ENCODE results near the gene ATP5PO.
"Not testable (repeated sequence)": the region's sequence is repeated elsewhere in the genome, so short reads cannot be mapped to it uniquely, and the experiment has no call there.

Gene ATP5PO

GRCh38 chr21:33897739-33898138 is 17.9 kb downstream of the ATP5PO start:
- no peak for DNase-seq

GRCh38 chr21:33897098-33897497 is 18.5 kb downstream of the ATP5PO start:
- DNase-seq: no peak

- DNase-seq: no peak
Measured at GRCh38 chr21:33896691-33897090, 18.9 kb downstream of the ATP5PO start.

GRCh38 chr21:33895356-33895755 is 20.2 kb downstream of the ATP5PO start:
- no peak for DNase-seq

- peak; percentile 80 for DNase-seq
Measured at GRCh38 chr21:33894736-33895288, 20.8 kb downstream of the ATP5PO start.

GRCh38 chr21:33893917-33894316 is 21.7 kb downstream of the ATP5PO start:
- no peak for DNase-seq

- no peak for DNase-seq
Measured at GRCh38 chr21:33892853-33893252, 22.8 kb downstream of the ATP5PO start.

GRCh38 chr21:33890187-33890586 is 25.4 kb downstream of the ATP5PO start:
- DNase-seq: no peak

- DNase-seq: no peak
Measured at GRCh38 chr21:33886321-33886720, 29.3 kb downstream of the ATP5PO start.

GRCh38 chr21:33885172-33885514 is 30.5 kb downstream of the ATP5PO start:
- DNase-seq: no peak

- DNase-seq: no peak
Measured at GRCh38 chr21:33884376-33885171, 31.0 kb downstream of the ATP5PO start.

GRCh38 chr21:33883118-33883517 is 32.5 kb downstream of the ATP5PO start:
- DNase-seq: no peak

GRCh38 chr21:33881689-33882440 is 33.7 kb downstream of the ATP5PO start:
- no peak for DNase-seq

- DNase-seq: no peak
Measured at GRCh38 chr21:33880626-33881025, 35.0 kb downstream of the ATP5PO start.

- DNase-seq: no peak
Measured at GRCh38 chr21:33878824-33879223, 36.8 kb downstream of the ATP5PO start.

- DNase-seq: no peak
Measured at GRCh38 chr21:33875026-33875695, 40.4 kb downstream of the ATP5PO start.

GRCh38 chr21:33874161-33874560 is 41.4 kb downstream of the ATP5PO start:
- DNase-seq: no peak

- DNase-seq: no peak
Measured at GRCh38 chr21:33872881-33873515, 42.6 kb downstream of the ATP5PO start.

GRCh38 chr21:33871171-33871570 is 44.4 kb downstream of the ATP5PO start:
- DNase-seq: no peak

- no peak for DNase-seq
Measured at GRCh38 chr21:33870768-33871167, 44.8 kb downstream of the ATP5PO start.

- peak; percentile 34 for DNase-seq
Measured at GRCh38 chr21:33869873-33870272, 45.7 kb downstream of the ATP5PO start.

GRCh38 chr21:33867868-33868267 is 47.7 kb downstream of the ATP5PO start:
- not testable (repeated sequence) for DNase-seq

GRCh38 chr21:33866826-33867225 is 48.8 kb downstream of the ATP5PO start:
- no peak for DNase-seq
